ENCODE data around the gene ADIRF. TPM values are rescaled to one million over a fixed set of nuclear protein-coding genes. Genes with fewer than 3 reads are reported as not detected.
A peak's percentile ranks its signal among the peaks of the same experiment; 100 is the strongest.

The ADIRF gene
- total and polyA plus RNA-seq, 9 of the 15 experiments (the other 6 are each of a cell fraction or from before 2014, with no cell fraction given): 0.08 TPM; not detected in 8

DNA sequence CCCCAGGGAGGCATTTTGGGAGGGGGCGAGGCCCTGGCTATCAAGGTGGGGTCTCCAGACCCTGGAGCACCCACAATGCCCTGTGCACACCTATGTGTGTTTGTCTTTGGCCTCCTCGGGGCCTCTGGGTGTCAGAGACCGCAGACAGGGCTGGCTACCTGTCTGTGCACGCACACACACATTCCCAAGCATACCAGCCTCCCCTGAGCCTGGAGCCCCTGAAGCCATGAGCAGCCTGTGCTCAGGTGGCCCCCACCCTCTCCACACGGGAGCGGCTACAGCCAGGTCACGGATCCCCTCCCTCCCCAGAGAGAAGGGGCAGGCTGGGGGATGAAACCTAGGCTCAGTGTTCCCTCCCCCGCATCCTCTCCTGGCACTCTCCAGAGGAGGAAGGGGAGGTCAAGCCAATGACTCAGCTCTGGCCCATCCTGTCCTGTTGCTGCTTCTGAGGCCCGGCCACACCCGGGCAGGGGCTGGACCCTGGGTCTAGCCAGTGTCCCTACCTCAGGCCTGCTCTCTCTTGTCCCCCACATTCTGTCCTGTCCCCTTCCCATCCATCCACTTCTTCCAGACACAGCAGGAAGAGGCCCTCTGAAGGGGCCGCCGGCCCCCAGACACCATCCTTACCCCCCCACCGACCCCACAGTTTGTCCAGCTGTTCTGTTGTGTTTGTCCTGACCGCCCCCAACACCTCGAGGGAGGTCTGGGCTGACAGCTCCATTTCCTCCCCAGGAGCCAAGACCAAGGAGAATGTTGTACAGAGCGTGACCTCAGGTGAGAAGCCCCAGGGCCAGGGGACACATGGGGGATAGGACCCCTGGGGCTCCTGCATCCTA, 9.2 kb upstream of the ADIRF start (continued):
- TF ChIP-seq ATF1 (CRISPR knock-in tag; IDR thresholded peaks at IDR 0.05): no peak
- peak; percentile 29; the same call in 1 of the 2 replicates for TF ChIP-seq ATF1 (tag; IDR thresholded peaks at IDR 0.05)
- no peak for TF ChIP-seq SAFB2 (IDR thresholded peaks at IDR 0.05; ENCODE audit: borderline replicate concordance, low read depth, low read length, severe bottlenecking)
- peak; percentile 34; the same call in 1 of the 2 replicates for TF ChIP-seq MAFG (tag; conservative IDR thresholded peaks at IDR 0.05)
- no peak for TF ChIP-seq ZNF134 (CRISPR knock-in tag; conservative IDR thresholded peaks at IDR 0.05)
- no peak for TF ChIP-seq ZNF282 (CRISPR knock-in tag; IDR thresholded peaks at IDR 0.05)
- no peak for TF ChIP-seq MED1 (CRISPR knock-in tag; IDR thresholded peaks at IDR 0.05; ENCODE audit: borderline replicate concordance)
- no peak for TF ChIP-seq ZNF583 (CRISPR knock-in tag; IDR thresholded peaks at IDR 0.05)
- TF ChIP-seq NR2F6 (CRISPR knock-in tag; IDR thresholded peaks at IDR 0.05): no peak
- no peak for TF ChIP-seq NONO (IDR thresholded peaks at IDR 0.05; ENCODE audit: low read depth in 2 of 2, low read length in 1 of 2)
- TF ChIP-seq, protein P1, sequence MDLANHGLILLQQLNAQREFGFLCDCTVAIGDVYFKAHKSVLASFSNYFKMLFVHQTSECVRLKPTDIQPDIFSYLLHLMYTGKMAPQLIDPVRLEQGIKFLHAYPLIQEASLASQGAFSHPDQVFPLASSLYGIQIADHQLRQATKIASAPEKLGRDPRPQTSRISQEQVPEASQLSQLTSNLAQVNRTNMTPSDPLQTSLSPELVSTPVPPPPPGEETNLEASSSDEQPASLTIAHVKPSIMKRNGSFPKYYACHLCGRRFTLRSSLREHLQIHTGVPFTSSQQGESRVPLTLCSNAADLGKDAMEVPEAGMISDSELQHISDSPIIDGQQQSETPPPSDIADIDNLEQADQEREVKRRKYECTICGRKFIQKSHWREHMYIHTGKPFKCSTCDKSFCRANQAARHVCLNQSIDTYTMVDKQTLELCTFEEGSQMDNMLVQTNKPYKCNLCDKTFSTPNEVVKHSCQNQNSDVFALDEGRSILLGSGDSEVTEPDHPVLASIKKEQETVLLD (IDR thresholded peaks at IDR 0.05): 0 out of 2 replicates have a peak, but pooled peaks have one; percentile 28
- no peak for TF ChIP-seq CBFB (CRISPR knock-in tag; IDR thresholded peaks at IDR 0.05)
- TF ChIP-seq, protein P2, sequence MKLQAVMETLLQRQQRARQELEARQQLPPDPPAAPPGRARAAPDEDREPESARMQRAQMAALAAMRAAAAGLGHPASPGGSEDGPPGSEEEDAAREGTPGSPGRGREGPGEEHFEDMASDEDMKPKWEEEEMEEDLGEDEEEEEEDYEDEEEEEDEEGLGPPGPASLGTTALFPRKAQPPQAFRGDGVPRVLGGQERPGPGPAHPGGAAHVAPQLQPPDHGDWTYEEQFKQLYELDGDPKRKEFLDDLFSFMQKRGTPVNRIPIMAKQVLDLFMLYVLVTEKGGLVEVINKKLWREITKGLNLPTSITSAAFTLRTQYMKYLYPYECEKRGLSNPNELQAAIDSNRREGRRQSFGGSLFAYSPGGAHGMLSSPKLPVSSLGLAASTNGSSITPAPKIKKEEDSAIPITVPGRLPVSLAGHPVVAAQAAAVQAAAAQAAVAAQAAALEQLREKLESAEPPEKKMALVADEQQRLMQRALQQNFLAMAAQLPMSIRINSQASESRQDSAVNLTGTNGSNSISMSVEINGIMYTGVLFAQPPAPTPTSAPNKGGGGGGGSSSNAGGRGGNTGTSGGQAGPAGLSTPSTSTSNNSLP (IDR thresholded peaks at IDR 0.05; ENCODE audit: borderline replicate concordance, low read depth, low read length): no peak
- TF ChIP-seq NFXL1 (CRISPR knock-in tag; IDR thresholded peaks at IDR 0.05): no peak
- no peak for TF ChIP-seq NBN (IDR thresholded peaks at IDR 0.05; ENCODE audit: low read depth)
- no peak for TF ChIP-seq ZNF140 (CRISPR knock-in tag; IDR thresholded peaks at IDR 0.05)
- no peak; the same call in 1 of the 2 replicates for TF ChIP-seq TARDBP (IDR thresholded peaks at IDR 0.05)
- TF ChIP-seq ZNF133 (CRISPR knock-in tag; IDR thresholded peaks at IDR 0.05): no peak
- TF ChIP-seq, protein P3, sequence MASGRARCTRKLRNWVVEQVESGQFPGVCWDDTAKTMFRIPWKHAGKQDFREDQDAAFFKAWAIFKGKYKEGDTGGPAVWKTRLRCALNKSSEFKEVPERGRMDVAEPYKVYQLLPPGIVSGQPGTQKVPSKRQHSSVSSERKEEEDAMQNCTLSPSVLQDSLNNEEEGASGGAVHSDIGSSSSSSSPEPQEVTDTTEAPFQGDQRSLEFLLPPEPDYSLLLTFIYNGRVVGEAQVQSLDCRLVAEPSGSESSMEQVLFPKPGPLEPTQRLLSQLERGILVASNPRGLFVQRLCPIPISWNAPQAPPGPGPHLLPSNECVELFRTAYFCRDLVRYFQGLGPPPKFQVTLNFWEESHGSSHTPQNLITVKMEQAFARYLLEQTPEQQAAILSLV (tag; IDR thresholded peaks at IDR 0.05): no peak
- TF ChIP-seq, protein P4, sequence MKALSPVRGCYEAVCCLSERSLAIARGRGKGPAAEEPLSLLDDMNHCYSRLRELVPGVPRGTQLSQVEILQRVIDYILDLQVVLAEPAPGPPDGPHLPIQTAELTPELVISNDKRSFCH (CRISPR knock-in tag; IDR thresholded peaks at IDR 0.05): no peak
- TF ChIP-seq, protein P4 (tag; IDR thresholded peaks at IDR 0.05): no peak
- TF ChIP-seq NELFE (IDR thresholded peaks at IDR 0.05; ENCODE audit: insufficient read depth, insufficient read length): no peak
- TF ChIP-seq GABPB1 (CRISPR knock-in tag; IDR thresholded peaks at IDR 0.05): no peak
- TF ChIP-seq ARHGAP35 (IDR thresholded peaks at IDR 0.05; ENCODE audit: partially characterized antibody): no peak
- no peak for TF ChIP-seq PTTG1 (tag; IDR thresholded peaks at IDR 0.05; ENCODE audit: low read depth)
- no peak for TF ChIP-seq ZNF146 (CRISPR knock-in tag; IDR thresholded peaks at IDR 0.05; ENCODE audit: unreplicated experiment)
- TF ChIP-seq XRCC4 (IDR thresholded peaks at IDR 0.05; ENCODE audit: extremely low read depth, insufficient read depth, insufficient read length): no peak

All from K562 (cell line).